Measurements from ENCODE around the gene ACAA1.

ACAA1 gene

DNA sequence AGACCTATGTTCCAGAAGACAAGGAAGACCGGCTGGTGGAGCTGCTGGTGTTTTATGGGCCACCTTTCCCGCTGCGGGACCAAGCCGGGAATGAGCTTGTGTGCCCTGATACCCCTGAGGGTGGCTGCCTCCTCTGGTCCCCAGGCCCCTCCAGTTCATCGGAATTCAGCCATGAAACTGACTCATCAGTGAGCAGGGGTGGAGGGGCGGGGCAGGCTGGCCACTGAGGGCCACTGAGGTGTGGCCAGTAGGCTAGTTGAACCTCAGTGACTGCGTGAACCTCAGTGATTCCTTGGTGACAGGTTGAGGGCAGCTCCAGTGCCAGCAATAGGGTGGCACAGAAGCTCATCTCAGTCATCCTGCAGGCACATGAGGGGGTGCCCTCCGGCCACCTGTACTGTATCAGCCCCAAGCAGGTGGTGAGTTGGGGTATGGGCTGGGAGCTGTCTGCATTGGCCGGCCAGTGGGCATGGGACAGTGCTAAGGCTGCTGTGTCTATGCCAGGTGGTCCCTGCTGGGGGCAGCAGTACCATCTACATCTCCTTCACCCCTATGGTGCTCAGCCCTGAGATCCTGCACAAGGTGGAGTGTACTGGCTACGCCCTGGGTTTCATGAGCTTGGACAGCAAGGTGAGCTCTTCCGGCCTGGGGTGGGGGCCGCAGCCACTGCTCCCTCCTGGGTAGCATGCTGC is 20.3 kb downstream of the ACAA1 start:
- TF ChIP-seq YY1 (IDR thresholded peaks at IDR 0.05; ENCODE audit: insufficient read depth, insufficient read length), result no peak
- Histone ChIP-seq H3K27me3 (ENCODE audit: insufficient read depth, insufficient read length) (no peaks in the 10 kb centered on the region), H3K36me3 (ENCODE audit: insufficient read depth, insufficient read length, low read length) (peaks cover 34% of the 10 kb centered on the region), H3K9ac (ENCODE audit: insufficient read length, low read depth) (no peak overlapping the region), H3K4me1 (ENCODE audit: insufficient read depth, insufficient read length) (no peaks in the 10 kb centered on the region), H3K9me3 (ENCODE audit: insufficient read depth, low read length) (peaks cover 8% of the 10 kb centered on the region; the same call in 1 of the 2 replicates), H3K4me3 (ENCODE audit: insufficient read length, low read depth) (no peak overlapping the region)
- DNase-seq (ENCODE audit: low read depth, low spot score), result no peak

DNA sequence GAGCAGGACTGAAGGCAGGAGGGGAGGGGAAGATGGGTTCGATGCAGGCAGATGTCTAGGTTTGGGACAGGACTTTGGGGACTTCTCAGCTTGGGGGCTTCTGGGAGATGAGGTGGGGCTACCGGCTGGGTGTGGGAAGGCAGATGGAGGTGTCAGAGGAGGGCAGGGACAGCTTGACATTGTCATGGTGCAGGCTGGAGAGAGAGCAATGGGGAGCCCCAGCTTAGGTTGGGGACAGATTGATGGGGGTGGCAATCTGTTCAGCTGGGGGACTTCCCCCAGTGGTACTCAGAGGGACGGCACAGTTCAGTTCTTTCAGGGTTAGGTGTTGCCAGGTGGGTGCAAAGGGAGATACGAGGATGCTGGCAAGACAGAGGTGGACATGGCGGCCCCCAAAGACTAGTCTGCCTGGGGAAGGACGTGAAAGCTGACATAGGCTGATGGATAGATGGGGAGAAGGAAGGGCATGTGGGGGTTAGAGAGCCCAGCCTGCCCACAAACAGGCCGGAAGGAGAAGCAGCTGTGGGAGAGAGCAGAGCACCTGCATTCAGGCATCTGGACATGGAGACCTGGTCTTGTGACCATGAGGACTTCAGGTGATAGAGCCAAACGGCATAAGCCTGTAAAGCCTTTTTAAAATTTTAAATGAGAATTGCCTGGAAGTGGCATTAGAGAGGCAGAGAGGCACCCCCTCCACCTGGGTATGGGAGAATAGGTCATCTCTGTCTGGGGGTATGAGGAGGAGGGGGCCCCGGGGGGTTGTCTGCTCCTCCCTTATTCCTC is 21.1 kb downstream of the ACAA1 start:
- Histone ChIP-seq H3K9me3 (ENCODE audit: insufficient read depth, low read length) (peaks cover 8% of the 10 kb centered on the region; the same call in 1 of the 2 replicates), H3K4me3 (ENCODE audit: insufficient read length, low read depth) (no peak overlapping the region), H3K27me3 (ENCODE audit: insufficient read depth, insufficient read length) (no peaks in the 10 kb centered on the region), H3K36me3 (ENCODE audit: insufficient read depth, insufficient read length, low read length) (peaks cover 26% of the 10 kb centered on the region), H3K4me1 (ENCODE audit: insufficient read depth, insufficient read length) (no peaks in the 10 kb centered on the region), H3K9ac (ENCODE audit: insufficient read length, low read depth) (no peak overlapping the region)
- no peak for DNase-seq (ENCODE audit: low read depth, low spot score)
- TF ChIP-seq ZNF274 (IDR thresholded peaks at IDR 0.05; ENCODE audit: low read depth, low read length) (no peak), YY1 (IDR thresholded peaks at IDR 0.05; ENCODE audit: insufficient read depth, insufficient read length) (no peak), SUZ12 (IDR thresholded peaks at IDR 0.05; ENCODE audit: extremely low read depth, insufficient read depth, insufficient read length) (no peak)

DNA sequence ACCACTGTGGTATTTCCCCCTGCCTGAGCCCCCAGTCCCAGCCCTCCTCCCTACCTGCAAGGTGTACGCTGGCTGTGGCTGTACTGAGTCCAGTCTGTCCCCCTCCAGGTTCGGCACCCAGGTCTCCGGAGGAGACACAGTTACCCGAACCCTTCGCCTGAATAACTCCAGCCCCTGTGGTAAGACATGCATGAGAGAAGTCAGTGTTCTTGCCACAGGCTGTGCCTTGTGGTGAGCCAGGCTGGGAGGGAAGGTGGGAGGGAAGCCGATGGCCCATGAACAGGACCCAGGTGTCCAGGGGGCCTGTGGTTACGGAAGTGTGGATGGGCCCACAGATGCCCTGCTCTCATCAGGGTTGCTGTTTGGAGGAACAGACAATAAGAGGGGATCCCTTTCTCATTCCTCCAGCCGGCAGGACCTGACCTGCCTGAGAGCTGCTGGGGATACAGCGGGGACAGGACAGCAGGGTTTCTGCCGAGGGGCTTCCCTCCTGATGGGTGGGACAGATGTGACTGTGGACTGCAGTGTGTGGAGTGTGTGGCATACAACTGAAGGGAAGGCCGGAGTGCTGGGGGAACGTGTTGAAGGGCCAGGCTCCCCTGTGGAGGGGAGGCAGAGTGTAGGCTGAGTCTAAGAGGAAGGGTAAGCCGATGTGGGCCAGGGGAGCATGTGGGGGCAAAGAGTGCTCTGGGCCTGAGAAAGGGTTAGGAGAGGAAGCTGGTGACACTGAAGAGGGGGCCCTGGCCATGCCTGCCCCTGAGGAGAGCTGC is 21.9 kb downstream of the ACAA1 start:
- H3K4me3 ChIP-seq (ENCODE audit: insufficient read length, low read depth), result no peak overlapping the region
- H3K9ac ChIP-seq (ENCODE audit: insufficient read length, low read depth), result no peak overlapping the region
- peaks cover 8% of the 10 kb centered on the region; the same call in 1 of the 2 replicates for H3K9me3 ChIP-seq (ENCODE audit: insufficient read depth, low read length)
- H3K4me1 ChIP-seq (ENCODE audit: insufficient read depth, insufficient read length), result no peaks in the 10 kb centered on the region
- peaks cover 21% of the 10 kb centered on the region for H3K36me3 ChIP-seq (ENCODE audit: insufficient read depth, insufficient read length, low read length)
- no peak for DNase-seq (ENCODE audit: low read depth, low spot score)
- no peaks in the 10 kb centered on the region for H3K27me3 ChIP-seq (ENCODE audit: insufficient read depth, insufficient read length)
- TF ChIP-seq SUZ12 (IDR thresholded peaks at IDR 0.05; ENCODE audit: extremely low read depth, insufficient read depth, insufficient read length), result no peak
- TF ChIP-seq ZNF274 (IDR thresholded peaks at IDR 0.05; ENCODE audit: low read depth, low read length), result no peak
- no peak for TF ChIP-seq YY1 (IDR thresholded peaks at IDR 0.05; ENCODE audit: insufficient read depth, insufficient read length)

DNA sequence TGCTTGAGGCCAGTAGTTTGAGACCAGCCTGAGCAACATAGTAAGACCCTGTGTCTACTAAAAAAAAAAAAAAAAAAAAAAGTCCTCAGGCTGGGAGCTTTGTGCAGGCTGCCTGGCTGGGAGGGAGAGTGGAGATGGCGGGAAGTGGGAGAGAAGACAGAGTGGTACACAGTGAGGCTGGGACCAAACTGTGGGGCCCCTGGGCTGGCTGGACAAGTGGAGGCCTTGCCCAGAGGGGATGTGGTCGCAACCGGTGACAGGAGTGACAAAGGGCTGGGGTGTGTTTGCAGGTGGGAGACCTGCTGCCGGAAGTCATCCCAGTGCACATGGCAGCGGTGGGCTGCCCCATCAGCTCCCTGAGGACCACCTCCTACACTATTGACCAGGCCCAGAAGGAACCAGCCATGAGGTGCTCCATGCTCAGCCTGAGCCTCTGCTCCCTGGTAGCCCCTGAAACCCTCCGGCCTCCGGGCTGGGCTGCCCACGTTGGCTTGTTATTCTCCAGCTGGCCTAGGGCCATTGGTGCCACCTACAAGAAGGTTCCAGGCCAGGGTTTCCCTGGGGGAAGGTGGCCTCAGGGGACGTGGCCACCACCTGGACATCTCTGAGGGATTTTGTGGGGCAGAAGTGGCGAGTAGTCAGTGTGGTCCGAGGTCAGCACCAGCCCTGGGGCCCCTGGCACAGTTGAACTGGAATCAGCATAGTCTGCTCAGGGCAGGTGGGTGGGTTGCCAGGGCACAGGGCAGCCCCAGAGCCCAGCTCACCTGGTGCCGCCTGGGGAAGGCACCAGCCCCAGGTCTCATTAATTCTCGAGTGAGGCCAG is 22.7 kb downstream of the ACAA1 start:
- Histone ChIP-seq H3K4me3 (ENCODE audit: insufficient read length, low read depth) (no peak overlapping the region), H3K36me3 (ENCODE audit: insufficient read depth, insufficient read length, low read length) (peaks cover 16% of the 10 kb centered on the region), H3K4me1 (ENCODE audit: insufficient read depth, insufficient read length) (no peaks in the 10 kb centered on the region), H3K9ac (ENCODE audit: insufficient read length, low read depth) (no peak overlapping the region), H3K27me3 (ENCODE audit: insufficient read depth, insufficient read length) (no peaks in the 10 kb centered on the region), H3K9me3 (ENCODE audit: insufficient read depth, low read length) (peaks cover 8% of the 10 kb centered on the region; the same call in 1 of the 2 replicates)
- TF ChIP-seq SUZ12 (IDR thresholded peaks at IDR 0.05; ENCODE audit: extremely low read depth, insufficient read depth, insufficient read length), result no peak
- no peak for TF ChIP-seq YY1 (IDR thresholded peaks at IDR 0.05; ENCODE audit: insufficient read depth, insufficient read length)
- TF ChIP-seq ZNF274 (IDR thresholded peaks at IDR 0.05; ENCODE audit: low read depth, low read length), result no peak
- no peak for DNase-seq (ENCODE audit: low read depth, low spot score)

DNA sequence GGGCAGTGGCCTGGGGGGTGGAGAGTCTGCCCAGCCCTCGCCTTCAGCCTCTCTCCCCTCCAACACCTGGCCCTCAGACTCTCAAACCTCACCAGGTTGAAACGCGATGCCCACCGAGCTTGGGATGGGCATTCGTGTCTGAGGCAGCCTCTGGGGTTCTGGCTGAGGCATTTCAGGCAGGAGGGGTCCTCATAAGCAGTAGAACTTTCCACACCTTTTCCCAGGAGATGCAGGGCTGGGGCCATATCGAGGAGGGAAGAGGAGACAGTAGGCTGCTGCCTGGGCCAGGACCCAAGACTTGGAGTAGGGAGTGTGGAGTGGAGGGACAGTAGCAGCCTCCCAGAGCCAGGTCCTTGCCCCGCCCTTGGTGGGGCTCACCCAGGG is 24.6 kb downstream of the ACAA1 start:
- Histone ChIP-seq H3K4me3 (ENCODE audit: insufficient read length, low read depth) (no peak overlapping the region), H3K9ac (ENCODE audit: insufficient read length, low read depth) (no peak overlapping the region), H3K36me3 (ENCODE audit: insufficient read depth, insufficient read length, low read length) (peaks cover 3% of the 10 kb centered on the region), H3K9me3 (ENCODE audit: insufficient read depth, low read length) (peaks cover 8% of the 10 kb centered on the region; the same call in 1 of the 2 replicates), H3K4me1 (ENCODE audit: insufficient read depth, insufficient read length) (no peaks in the 10 kb centered on the region), H3K27me3 (ENCODE audit: insufficient read depth, insufficient read length) (no peaks in the 10 kb centered on the region)
- TF ChIP-seq YY1 (IDR thresholded peaks at IDR 0.05; ENCODE audit: insufficient read depth, insufficient read length) (no peak), ZNF274 (IDR thresholded peaks at IDR 0.05; ENCODE audit: low read depth, low read length) (no peak), SUZ12 (IDR thresholded peaks at IDR 0.05; ENCODE audit: extremely low read depth, insufficient read depth, insufficient read length) (no peak)
- DNase-seq (ENCODE audit: low read depth, low spot score), result no peak

DNA sequence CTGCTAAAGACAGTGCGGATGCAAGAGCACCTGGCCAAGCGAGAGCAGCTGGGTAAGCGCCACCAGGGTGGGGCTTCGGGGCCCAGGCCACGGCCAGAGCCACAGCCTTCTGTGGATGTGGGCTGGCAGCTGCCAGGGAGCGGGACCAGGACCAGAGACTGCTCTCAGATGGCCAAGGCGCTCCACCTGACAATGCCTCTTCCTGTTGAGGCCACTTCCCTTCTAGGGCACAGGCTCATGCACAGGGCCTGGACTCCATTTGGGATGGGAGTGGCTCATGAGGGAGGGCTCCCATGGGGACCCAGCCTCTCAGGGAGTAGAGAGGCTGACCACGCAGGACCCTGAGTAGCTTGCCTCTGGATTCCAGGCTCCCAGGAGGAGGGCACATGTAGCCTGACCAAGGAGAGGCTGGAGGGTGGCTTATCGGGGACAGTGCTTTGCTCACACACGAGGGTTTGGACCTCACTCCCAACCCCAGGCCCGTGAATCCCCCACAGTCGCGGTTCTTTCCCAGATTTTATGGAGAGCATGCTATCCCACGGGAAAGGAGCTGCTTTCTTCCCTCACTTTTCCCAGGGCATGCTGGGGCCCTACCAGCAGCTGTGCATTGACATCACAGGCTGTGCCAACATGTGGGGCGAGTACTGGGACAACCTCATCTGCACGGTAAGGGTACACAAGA is 25.1 kb downstream of the ACAA1 start:
- no peak overlapping the region for H3K9ac ChIP-seq (ENCODE audit: insufficient read length, low read depth)
- H3K4me3 ChIP-seq (ENCODE audit: insufficient read length, low read depth), result no peak overlapping the region
- no peaks in the 10 kb centered on the region for H3K36me3 ChIP-seq (ENCODE audit: insufficient read depth, insufficient read length, low read length)
- no peaks in the 10 kb centered on the region for H3K4me1 ChIP-seq (ENCODE audit: insufficient read depth, insufficient read length)
- no peaks in the 10 kb centered on the region for H3K27me3 ChIP-seq (ENCODE audit: insufficient read depth, insufficient read length)
- peaks cover 7% of the 10 kb centered on the region; the same call in 1 of the 2 replicates for H3K9me3 ChIP-seq (ENCODE audit: insufficient read depth, low read length)
- TF ChIP-seq ZNF274 (IDR thresholded peaks at IDR 0.05; ENCODE audit: low read depth, low read length), result no peak
- TF ChIP-seq SUZ12 (IDR thresholded peaks at IDR 0.05; ENCODE audit: extremely low read depth, insufficient read depth, insufficient read length), result no peak
- no peak for TF ChIP-seq YY1 (IDR thresholded peaks at IDR 0.05; ENCODE audit: insufficient read depth, insufficient read length)
- DNase-seq (ENCODE audit: low read depth, low spot score), result no peak
